ENCODE measurements around the gene GLT8D1.
"Not testable (repeated sequence)": the region's sequence is repeated elsewhere in the genome, so short reads cannot be mapped to it uniquely, and the experiment has no call there.

The GLT8D1 gene

GRCh38 chr3:52679811-52680210 is 25.8 kb downstream of the GLT8D1 start:
- DNase-seq (ENCODE audit: low read depth): no peak

GRCh38 chr3:52679199-52679538 is 26.4 kb downstream of the GLT8D1 start:
- DNase-seq (ENCODE audit: low read depth): peak; percentile 78

- no peak for DNase-seq (ENCODE audit: low read depth)
These were observed 27.1 kb downstream of the GLT8D1 start for GRCh38 chr3:52678265-52679198.

GRCh38 chr3:52676201-52676600 is 29.4 kb downstream of the GLT8D1 start:
- DNase-seq (ENCODE audit: low read depth): not testable (repeated sequence)

GRCh38 chr3:52671676-52672075 is 33.9 kb downstream of the GLT8D1 start:
- DNase-seq (ENCODE audit: low read depth): no peak

DNA sequence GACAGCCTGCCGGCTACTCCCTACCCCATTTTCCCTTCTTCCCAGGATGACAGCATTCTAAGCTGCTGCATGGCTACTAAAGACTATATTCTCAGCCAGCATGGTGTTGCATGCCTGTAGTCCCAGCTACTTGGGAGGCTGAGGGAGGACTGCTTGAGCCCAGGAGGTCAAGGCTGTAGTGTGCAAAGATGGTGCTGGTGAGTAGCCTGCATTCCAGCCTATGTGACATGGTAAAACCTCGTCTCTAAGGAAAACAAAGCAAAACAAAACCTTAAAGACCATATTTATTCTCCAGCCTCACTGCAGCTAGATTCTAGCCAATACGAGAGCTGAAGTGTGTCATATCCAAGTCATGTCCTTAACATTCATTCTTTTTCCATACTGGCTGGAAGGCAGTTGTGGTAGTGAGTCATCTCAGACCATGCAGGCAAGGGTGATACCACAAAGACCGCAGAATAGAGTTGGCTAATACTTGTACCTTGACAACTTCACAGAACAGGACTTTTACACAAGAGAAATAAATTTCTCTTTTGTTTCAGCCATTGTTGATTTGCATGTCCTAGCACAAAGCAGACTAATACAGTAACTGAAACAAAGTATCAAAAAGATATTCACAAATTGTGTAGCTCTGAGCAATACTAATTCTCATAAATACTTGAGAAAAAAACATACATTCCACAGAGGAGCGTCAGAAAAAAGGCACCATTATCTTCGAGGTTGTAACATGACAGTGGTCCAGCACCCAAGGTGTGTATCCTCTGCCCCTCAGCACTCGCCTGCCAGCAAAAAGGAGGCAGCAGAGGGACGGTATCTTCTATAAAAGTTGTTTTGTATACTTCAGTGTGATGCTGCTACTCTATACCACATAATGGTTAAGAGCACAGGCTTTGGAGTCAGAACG is 34.7 kb downstream of the GLT8D1 start:
- DNase-seq (ENCODE audit: low read depth): peak; percentile 99

DNA sequence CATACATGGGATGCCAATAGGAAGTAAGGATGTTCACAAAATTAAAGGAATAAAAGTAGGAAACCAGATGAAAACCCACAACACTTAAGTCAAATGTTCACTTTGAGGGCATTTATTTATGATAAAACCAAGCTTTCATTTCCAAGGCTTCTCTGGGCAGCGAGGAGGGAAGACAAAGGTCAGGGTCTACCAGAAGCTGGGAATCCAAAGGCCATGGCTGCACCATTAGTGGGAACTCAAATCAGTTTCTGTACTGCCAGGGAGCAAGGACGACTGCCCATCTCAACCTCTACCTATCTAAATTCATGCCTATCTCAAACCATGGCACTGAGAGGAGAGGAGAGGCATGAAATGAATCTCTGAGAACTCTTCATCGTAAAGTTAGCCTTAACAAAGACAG is 42.5 kb downstream of the GLT8D1 start:
- DNase-seq (ENCODE audit: low read depth): no peak

DNA sequence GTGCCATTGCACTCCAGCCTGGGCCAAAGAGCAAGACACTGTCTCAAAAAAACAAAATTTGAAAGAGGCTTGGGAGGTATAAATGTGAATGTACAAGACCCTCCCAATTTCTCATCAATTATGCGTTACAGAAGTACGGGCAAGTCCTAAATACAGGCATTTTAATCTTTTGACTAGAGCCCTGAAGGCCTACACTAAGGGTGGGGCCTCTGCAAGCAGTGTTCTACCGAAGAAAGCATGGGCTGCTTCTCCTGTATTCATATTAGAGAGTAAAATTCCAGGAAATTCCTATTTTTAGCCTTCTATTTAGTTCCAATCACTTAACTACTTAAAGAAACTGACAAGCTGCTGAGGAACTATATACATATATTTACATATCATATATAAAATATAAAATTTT is 45.5 kb downstream of the GLT8D1 start:
- no peak for DNase-seq (ENCODE audit: low read depth)

GRCh38 chr3:52655895-52656294 is 49.7 kb downstream of the GLT8D1 start:
- no peak for DNase-seq (ENCODE audit: low read depth)

DNA sequence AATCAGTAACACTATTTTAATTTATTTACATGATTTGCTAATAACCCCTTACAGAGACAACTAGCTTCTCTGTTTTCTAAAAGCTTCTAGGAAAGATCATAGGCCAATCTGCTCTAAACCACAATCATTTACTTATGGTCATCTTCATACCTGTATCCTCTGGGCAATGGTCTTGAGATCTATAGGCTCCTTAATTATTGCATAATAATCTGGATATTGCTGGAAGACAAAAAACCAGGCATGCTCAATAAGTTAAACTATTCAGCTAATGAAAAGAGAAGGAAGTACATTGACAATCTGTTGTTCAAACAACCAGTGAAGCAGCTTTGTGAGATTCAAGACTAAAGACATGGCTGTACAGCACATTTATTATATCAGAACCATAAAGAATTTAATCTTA is 54.0 kb downstream of the GLT8D1 start:
- DNase-seq (ENCODE audit: low read depth): no peak

- no peak for DNase-seq (ENCODE audit: low read depth)
These were observed 55.2 kb downstream of the GLT8D1 start for GRCh38 chr3:52650439-52650838.

DNA sequence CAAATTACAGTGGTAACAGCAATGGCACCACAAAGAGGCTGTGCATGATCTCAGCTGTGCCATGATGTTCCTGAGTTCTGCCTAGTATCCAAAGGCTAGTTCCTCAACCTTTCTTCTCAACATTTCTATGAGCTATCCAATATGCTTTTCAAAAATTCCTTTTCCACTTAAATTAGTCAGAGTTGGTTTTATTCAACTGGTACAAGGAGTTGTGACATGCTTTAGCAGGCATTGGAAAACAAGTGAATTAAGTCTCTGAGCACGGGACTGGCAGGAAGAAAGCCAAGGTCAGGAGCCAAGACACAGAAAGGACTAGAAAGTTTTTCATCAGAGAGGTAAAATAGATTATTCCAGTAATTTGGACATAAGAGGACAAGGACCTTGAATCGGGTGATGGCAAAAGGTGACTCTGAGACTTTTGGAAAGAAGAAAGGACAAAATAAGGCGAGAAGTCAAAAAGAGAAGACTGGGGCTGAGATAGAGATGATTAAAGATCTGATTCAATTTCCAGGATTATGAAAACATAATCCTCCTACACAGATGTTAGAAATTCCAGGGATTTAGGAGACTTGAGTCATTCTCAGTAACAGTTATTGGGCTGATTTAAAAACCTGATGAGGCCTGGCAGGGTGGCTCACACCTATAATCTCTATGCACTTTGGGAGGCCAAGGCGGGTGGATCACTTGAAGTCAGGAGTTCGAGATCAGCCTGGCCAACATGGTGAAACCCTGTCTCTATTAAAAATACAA is 56.0 kb downstream of the GLT8D1 start:
- no peak for DNase-seq (ENCODE audit: low read depth)

DNA sequence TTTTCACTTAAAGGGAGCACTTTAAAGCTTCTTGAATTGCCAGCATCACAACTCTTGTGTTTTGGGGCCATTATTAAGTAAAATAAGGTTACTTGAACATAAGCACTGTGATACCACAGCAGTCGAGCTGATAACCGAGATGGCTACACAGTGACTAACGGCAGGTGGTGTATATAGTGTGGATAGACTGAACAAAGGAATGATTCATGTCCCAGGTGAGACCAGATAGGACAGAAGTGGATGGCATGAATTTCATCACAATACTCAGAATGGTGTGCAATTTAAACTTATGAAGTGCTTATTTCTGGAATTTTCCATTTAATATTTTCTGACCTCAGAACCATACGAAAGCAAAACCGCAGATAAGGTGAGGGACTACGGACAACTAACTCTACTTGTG is 60.0 kb downstream of the GLT8D1 start:
- no peak for DNase-seq (ENCODE audit: low read depth)
